SK-N-SH (cell line): Measurements from ENCODE around the gene TEX52.

Experiments used
- CTCF ChIP-seq: fragments of 200-600 bp; sonication (generic); IDR thresholded peaks from 2 replicates; pipeline ENCODE4 v1.6.1; 2017; ENCODE audit warnings: antibody characterized with exemption, mild to moderate bottlenecking, moderate library complexity
- EP300 ChIP-seq, 2 experiments: IDR thresholded peaks; 2 replicates each; pipeline versions ENCODE4 v1.4.0 to v1.6.1; 2012; ENCODE audit warnings: borderline replicate concordance in 1 of 2, low read depth in 1 of 2, low read length in 1 of 2
- FOSL2 ChIP-seq: IDR thresholded peaks from 2 replicates; pipeline ENCODE4 v1.4.0; 2012; ENCODE audit warnings: low read depth, mild to moderate bottlenecking, moderate library complexity, borderline replicate concordance
- MXI1 ChIP-seq: IDR thresholded peaks from 2 replicates; pipeline ENCODE4 v1.6.1; 2012; ENCODE audit warnings: mild to moderate bottlenecking, low read depth, low read length, improper control_type of control experiment
- POLR2AphosphoS5 ChIP-seq: IDR thresholded peaks from 2 replicates; pipeline ENCODE4 v1.6.1; 2012; ENCODE audit warnings: low read depth, low read length
- RAD21 ChIP-seq: IDR thresholded peaks from 2 replicates; pipeline ENCODE4 v1.6.1; 2012; ENCODE audit warnings: mild to moderate bottlenecking, low read length
- REST ChIP-seq: IDR thresholded peaks from 2 replicates; pipeline ENCODE4 v1.6.1; 2012; ENCODE audit warnings: mild to moderate bottlenecking, low read depth, low read length, moderate library complexity
- SMC3 ChIP-seq: IDR thresholded peaks from 2 replicates; pipeline ENCODE4 v1.6.1; 2012; ENCODE audit warnings: low read depth, low read length, improper control_type of control experiment
- TAF1 ChIP-seq: IDR thresholded peaks from 2 replicates; pipeline ENCODE4 v1.6.1; 2012; ENCODE audit warnings: low read depth, mild to moderate bottlenecking, low read length, moderate library complexity, borderline replicate concordance
- TEAD4 ChIP-seq: IDR thresholded peaks from 2 replicates; pipeline ENCODE4 v1.4.0; 2012; ENCODE audit warnings: mild to moderate bottlenecking, borderline replicate concordance; ENCODE audit not compliant: insufficient read depth
- USF1 ChIP-seq: IDR thresholded peaks from 2 replicates; pipeline ENCODE4 v1.4.0; 2012; ENCODE audit warnings: low read depth, borderline replicate concordance
- YY1 ChIP-seq: IDR thresholded peaks from 2 replicates; pipeline ENCODE4 v1.4.0; 2012; ENCODE audit warnings: low read depth, mild to moderate bottlenecking
- ZBTB33 ChIP-seq: IDR thresholded peaks from 2 replicates; pipeline ENCODE4 v1.4.0; 2012; ENCODE audit warnings: low read depth, borderline replicate concordance

GRCh38 chr12:2879853-2880252 lies 23.0 kb upstream of the TEX52 start:
- TF ChIP-seq CTCF (no peak), RAD21 (no peak), POLR2AphosphoS5 (no peak), REST (no peak), TAF1 (no peak), SMC3 (no peak), MXI1 (no peak), FOSL2 (no peak), YY1 (no peak), EP300 (IDR thresholded peaks at IDR 0.05; ENCODE audit: borderline replicate concordance in 1 of 2, low read depth in 1 of 2, low read length in 1 of 2) (no peak), TEAD4 (no peak), USF1 (no peak), ZBTB33 (no peak)
